Kidney (tissue), 14 donors: Measurements from ENCODE around the gene C19orf25. TPM values are rescaled to one million over a fixed set of nuclear protein-coding genes. Genes with fewer than 3 reads are reported as not detected.
A peak's percentile ranks its signal among the peaks of the same experiment; 100 is the strongest.

Experiments used
- DNase-seq, 5 donors: peaks; one replicate each; pipeline ENCODE4 v3.0.0-alpha.2; 2013 to 2020
- FAIRE-seq: peaks from 2 replicates; lab custom pipeline; 2012; peaks lifted over from hg19 to GRCh38; lab: Jason Lieb, UNC
- H3K27ac ChIP-seq, 2 donors: one replicate each; pipeline ENCODE4 v1.7.0; 2013; ENCODE audit warnings: low read depth in 2 of 2, low read length in 2 of 2, inconsistent platforms in 1 of 2
- H3K27me3 ChIP-seq: one replicate; pipeline ENCODE4 v1.7.1; 2013; ENCODE audit warnings: low read length, inconsistent platforms; ENCODE audit not compliant: control insufficient read depth, insufficient read depth
- H3K36me3 ChIP-seq, 3 donors: one replicate each; pipeline versions ENCODE4 v1.7.0 to v1.7.1; 2013; ENCODE audit warnings: low read length in 3 of 3, control low read depth in 1 of 3, inconsistent platforms in 1 of 3; ENCODE audit not compliant: insufficient read depth in 3 of 3, control insufficient read depth in 2 of 3
- H3K4me1 ChIP-seq, 3 donors: one replicate each; pipeline versions ENCODE4 v1.7.0 to v1.7.1; 2013; ENCODE audit warnings: low read length in 3 of 3, inconsistent platforms in 1 of 3, low read depth in 1 of 3; ENCODE audit not compliant: control insufficient read depth in 2 of 3, insufficient read depth in 2 of 3
- H3K4me3 ChIP-seq, 3 donors: one replicate each; pipeline versions ENCODE4 v1.7.0 to v1.8.1; 2013; ENCODE audit warnings: low read length in 3 of 3, control low read depth in 1 of 3, inconsistent platforms in 1 of 3
- H3K9ac ChIP-seq, 3 donors: one replicate each; pipeline versions ENCODE4 v1.7.0 to v1.7.1; 2013; ENCODE audit warnings: low read length in 3 of 3, control low read depth in 1 of 3, inconsistent platforms in 1 of 3
- H3K9me3 ChIP-seq, 3 donors: one replicate each; pipeline versions ENCODE4 v1.7.0 to v1.7.1; 2013; ENCODE audit warnings: low read length in 3 of 3, control low read depth in 1 of 3, inconsistent platforms in 1 of 3; ENCODE audit not compliant: control insufficient read depth in 2 of 3, insufficient read depth in 1 of 3
- intact Hi-C: fragments of 100-400 bp; cut with DNase I; formaldehyde crosslinking; loops from one replicate; pipeline ENCODE4 v1.11.1; 2022
- polyA plus RNA-seq: library from polyadenylated mRNA; stranded (reverse); fragments of 350-450 nt; fragmentation: Illumina TruSeq; extraction: RNeasy Lipid Tissue Mini Kit (QIAGEN cat#74804); gene quantifications from one replicate; pipeline ENCODE4 v1.2.3, GENCODE V29; 2014; ENCODE audit warnings: low read depth, low replicate concordance; ENCODE audit not compliant: insufficient read depth
- total RNA-seq: library from RNA; stranded (reverse); fragmentation: NEBNext Ultra II Directional; extraction: Animal tissue kit (Norgen Biotek cat#: 25700); gene quantifications from one replicate; pipeline ENCODE4 v1.2.1, GENCODE V29; 2021
- TF ChIP-seq, protein P1 (sequence below): IDR thresholded peaks from 3 replicates; pipeline ENCODE4 v1.5.1; 2012; ENCODE audit warnings: mild to moderate bottlenecking, moderate library complexity, borderline replicate concordance; ENCODE audit not compliant: insufficient read depth; ENCODE audit errors: extremely low read depth
- donor health status: control.
- donor health status: control.
- donor health status: control.
- donor health status: control.
- donor health status: control.
- donor health status: DM: yes; HTN: yes; CAD: no.
- donor health status: Normal renal cell carcinoma (clear cell type).

The C19orf25 gene
- total and polyA plus RNA-seq, 2 donors from 2014 or later: 32.5 to 50.9 TPM

DNA sequence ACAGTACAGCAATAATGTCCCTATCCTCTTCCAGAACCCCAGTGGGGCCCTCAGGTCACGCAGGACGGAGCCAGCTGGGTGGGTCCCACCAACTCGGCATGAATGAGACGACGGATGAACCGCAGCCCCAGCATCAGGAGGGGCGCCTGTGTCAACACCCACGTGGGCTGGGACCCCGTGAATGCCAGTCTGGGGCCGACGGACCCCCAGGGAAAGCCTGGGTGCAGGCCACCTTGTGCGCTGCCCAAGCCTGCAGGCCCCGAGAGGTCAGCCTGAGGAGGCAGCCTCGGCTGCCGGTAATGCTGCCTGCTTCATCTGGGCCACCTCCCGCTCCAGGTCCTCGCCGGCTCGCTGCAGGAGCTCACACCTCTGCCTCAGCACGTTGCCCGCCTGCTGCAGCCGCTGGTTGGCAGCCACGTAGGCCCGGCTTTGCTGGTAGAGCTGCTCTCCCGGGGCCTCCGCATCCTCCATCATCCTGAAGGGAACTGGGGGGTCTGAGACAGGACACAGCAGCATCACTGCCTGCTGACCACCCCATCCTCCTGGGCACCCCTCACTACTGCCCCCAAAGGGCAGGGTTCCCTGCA lies 4.2 kb downstream of the C19orf25 start:
- Histone ChIP-seq H3K4me1 (peaks cover 0 to 22% (median 6%) of the 10 kb centered on the region in 3 donors), H3K27me3 (peaks cover 13% of the 10 kb centered on the region), H3K4me3 (no peak overlapping the region), H3K27ac (no peak overlapping the region), H3K9me3 (no peaks in the 10 kb centered on the region), H3K9ac (no peak overlapping the region), H3K36me3 (peaks cover 0 to 5% (median 0%) of the 10 kb centered on the region in 3 donors)
- intact Hi-C loops: no loop called here
- TF ChIP-seq, protein P1, sequence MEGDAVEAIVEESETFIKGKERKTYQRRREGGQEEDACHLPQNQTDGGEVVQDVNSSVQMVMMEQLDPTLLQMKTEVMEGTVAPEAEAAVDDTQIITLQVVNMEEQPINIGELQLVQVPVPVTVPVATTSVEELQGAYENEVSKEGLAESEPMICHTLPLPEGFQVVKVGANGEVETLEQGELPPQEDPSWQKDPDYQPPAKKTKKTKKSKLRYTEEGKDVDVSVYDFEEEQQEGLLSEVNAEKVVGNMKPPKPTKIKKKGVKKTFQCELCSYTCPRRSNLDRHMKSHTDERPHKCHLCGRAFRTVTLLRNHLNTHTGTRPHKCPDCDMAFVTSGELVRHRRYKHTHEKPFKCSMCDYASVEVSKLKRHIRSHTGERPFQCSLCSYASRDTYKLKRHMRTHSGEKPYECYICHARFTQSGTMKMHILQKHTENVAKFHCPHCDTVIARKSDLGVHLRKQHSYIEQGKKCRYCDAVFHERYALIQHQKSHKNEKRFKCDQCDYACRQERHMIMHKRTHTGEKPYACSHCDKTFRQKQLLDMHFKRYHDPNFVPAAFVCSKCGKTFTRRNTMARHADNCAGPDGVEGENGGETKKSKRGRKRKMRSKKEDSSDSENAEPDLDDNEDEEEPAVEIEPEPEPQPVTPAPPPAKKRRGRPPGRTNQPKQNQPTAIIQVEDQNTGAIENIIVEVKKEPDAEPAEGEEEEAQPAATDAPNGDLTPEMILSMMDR: no peak
- FAIRE-seq (no peak), DNase-seq (peak in 1 of 5 donors; percentile 74)

DNA sequence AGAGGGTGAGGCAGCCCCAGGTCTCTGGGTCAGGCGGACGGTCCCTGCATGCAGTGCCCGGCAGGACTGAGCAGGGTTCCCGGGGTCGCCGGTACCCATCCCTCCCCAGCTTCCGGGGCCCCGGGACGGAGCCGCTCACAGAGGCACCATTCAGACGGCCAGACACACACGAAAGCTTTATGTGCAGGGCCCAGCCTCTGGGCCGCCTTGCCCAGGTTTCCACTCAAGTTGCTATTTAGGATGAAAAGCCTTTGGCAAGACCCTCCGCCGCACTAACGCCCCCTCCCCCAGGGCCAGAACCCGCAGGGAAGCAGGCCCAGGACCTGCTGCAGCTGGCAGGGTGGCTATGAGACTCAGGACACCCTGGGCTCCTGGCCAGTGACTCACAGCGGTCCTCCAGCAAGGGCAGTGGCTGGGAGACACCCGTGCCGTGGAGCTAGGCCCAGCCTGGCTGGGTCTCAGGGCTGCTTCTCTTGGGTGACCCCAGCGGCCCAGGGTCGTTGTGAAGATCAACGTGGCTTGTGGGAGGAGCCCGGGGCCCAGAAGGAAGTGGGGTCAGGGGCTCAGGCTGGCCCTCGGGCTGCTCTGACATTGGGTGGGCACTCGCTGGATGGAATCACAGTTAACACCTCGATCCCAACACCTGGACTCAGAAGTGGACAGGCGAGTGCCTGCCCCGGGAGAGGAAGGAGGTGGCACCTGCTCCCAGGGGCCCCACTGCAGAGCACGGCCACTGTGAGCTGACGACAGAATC lies 4.8 kb downstream of the C19orf25 start:
- TF ChIP-seq, protein P1: no peak
- FAIRE-seq (no peak), DNase-seq (no peak)
- Histone ChIP-seq H3K4me3 (no peak overlapping the region), H3K9ac (no peak overlapping the region), H3K36me3 (peaks cover 0 to 5% (median 0%) of the 10 kb centered on the region in 3 donors), H3K9me3 (no peaks in the 10 kb centered on the region), H3K27me3 (peaks cover 13% of the 10 kb centered on the region), H3K4me1 (peaks cover 0 to 22% (median 4%) of the 10 kb centered on the region in 3 donors), H3K27ac (no peak overlapping the region)
- intact Hi-C loops: no loop called here

DNA sequence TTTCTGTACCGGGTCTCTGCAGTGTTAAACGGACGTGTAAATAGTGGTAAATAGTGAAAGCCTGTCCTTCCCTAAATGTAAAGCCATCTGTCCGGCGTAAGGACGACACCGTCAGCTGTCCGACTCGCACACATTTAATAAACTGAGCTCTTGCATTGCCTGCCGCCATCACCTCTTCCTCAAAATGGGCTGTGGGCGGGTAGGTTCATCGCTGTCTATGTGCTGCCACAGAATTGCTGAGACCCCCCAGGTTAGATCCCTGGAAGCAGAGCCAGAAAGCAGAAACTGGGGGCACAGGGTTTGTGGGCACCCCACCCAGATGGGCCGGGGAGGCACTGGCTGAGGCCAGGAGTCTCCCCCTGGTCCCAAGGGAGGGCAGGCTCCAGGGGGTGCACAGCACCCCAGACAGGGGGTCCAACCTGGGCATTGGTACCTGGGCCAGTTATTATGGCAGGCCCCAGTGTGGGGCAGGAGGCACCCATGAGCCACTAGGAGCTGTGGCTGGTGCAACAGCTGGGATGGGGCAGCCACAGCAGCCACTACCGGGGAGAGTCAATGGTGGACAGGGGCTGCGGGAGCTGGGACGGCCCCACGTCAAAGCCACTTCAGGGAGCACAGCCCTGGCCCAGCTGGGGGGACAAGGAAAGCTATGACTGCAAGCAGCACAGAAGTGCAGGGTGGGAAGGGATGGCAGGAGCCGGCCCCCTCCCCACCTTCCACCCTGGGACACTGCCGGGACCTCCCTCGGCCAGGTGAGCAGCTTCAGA lies 5.7 kb downstream of the C19orf25 start:
- peaks cover 0 to 5% (median 0%) of the 10 kb centered on the region in 3 donors for H3K36me3 ChIP-seq
- TF ChIP-seq, protein P1: no peak
- H3K9me3 ChIP-seq: no peaks in the 10 kb centered on the region
- FAIRE-seq (no peak), DNase-seq (peak in 1 of 5 donors; percentile 66)
- intact Hi-C loops: no loop called here
- peaks cover 0 to 25% (median 4%) of the 10 kb centered on the region in 3 donors for H3K4me1 ChIP-seq
- peaks cover 15% of the 10 kb centered on the region for H3K27me3 ChIP-seq
- H3K27ac ChIP-seq: no peak overlapping the region
- H3K9ac ChIP-seq: no peak overlapping the region
- no peak overlapping the region for H3K4me3 ChIP-seq
